Stimulated activated CD8-positive, alpha-beta memory T cell treated with anti-CD3 and anti-CD28 coated beads, Interleukin-2, amount 100 ng/mL, for 48 hours (primary cell): Measurements from ENCODE around the gene UBE3D.

Experiments
- DNase-seq, 2 donors: peaks; one replicate each; pipeline ENCODE4 v3.0.0-alpha.2; 2020; ENCODE audit warnings: low read depth in 2 of 2

UBE3D gene, protein sequence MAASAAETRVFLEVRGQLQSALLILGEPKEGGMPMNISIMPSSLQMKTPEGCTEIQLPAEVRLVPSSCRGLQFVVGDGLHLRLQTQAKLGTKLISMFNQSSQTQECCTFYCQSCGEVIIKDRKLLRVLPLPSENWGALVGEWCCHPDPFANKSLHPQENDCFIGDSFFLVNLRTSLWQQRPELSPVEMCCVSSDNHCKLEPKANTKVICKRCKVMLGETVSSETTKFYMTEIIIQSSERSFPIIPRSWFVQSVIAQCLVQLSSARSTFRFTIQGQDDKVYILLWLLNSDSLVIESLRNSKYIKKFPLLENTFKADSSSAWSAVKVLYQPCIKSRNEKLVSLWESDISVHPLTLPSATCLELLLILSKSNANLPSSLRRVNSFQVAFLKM

DNA sequence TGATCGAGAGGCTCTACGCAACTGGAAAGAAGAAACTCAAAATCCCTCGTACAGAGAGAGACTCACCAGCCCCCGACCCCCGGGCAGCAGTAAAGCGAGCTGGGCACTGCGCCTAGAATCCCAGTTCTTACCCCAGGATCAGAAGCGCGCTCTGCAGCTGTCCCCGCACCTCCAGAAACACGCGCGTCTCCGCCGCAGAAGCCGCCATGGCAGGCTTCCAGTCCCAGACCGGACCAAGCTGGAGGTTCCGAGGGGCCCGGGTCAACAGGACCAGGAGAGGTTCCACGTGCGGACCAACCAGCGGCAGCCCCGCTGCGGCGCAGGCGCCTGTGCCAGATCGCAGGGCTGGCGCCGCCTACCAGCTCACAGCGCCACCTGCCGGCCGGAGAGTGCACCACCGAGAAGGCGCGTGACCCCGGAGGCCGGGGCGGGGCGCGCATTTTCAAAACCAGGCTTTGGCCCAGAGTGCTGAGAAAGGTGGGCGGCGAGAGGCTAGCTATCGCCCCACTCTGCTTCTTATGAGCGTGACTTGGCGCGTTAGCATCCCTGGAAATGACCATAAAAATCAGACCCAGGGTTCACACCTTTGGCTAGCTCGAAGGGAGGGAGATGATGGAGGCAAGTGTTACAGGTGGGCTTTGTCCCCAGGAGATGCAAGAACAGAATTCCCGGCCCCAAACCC, at the start of gene UBE3D:
Gene UBE3D, minus strand, starts transcription at position 331 of the 682 bp plus-strand sequence. Its CDS starts 123 bp downstream, at position 208.
- DNase-seq: peak; percentile 90 to 92

DNA sequence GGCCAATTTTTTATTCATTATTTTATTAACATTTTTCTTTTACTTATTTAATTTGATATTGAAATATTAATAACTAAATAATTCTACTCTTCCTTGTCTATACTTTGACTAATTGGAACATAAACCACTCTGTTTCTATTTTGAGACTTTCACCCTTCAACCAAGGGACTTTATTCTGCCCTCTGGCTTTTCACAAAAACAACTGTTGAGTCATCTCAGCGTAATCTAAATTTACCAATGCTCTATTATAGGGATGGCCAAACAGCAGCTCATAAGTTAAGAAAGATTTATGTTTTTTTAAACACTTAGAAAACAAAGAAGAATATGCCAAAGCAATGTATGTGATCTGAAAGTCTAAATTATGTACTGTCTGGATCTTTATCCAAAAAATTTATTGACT, 48.5 kb upstream of the UBE3D start:
- DNase-seq: no peak

DNA sequence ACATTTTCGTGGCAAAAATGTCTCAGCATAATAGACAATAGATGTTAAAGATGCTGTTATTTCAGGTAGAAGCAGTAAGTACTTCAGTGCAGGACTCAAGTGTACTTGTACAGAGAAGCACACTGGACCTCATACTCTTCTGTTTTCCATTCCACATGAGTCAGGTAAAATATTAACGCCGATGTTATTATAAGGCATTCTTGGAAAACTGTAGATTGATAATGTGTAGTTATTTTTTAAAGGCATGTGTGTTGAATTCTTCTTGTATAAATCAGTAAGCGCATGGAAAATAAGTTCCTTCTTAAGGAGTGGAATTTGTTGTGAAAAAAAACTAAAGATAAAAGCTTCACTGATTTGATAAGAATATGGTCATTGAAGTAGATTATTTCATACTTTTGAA, 47.6 kb upstream of the UBE3D start:
- DNase-seq: no peak

DNA sequence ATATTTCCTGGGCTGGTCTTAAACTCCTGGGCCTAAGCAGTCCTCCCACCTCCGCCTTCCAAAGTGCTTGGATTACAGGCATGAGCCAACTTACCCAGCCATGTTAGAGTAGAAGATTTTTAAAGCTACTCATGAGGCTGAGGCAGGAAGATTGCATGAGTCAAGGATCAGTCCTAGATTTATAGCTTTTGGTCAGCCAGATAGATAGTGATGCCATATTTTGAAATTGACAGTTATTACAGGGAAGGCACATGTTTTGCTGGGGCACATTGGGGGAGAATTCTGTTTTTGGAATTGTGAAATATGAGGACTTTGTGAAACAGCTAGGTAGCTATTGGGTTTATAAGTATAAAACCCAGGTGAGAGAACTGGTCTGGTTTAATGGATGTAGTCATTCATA, 42.7 kb upstream of the UBE3D start:
- no peak for DNase-seq

DNA sequence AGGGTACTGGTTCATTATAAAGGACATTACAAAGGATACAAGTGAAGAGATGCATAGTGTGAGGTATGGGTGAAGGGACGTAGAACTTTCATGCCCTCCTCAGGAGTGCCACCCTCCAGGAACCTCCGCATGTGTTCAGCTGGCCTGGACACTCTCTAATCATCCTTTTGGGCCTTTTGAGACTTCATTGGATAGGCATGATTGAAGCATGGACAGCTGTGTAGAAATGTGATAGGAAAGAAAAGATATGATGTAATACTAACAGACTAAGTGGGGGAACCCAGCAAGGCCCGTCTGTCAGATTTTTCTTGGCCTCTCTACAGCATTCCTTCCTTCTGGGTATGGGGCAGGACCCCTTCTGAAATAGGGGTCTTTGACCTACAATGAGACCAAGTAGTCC, 32.9 kb upstream of the UBE3D start:
- DNase-seq: no peak

DNA sequence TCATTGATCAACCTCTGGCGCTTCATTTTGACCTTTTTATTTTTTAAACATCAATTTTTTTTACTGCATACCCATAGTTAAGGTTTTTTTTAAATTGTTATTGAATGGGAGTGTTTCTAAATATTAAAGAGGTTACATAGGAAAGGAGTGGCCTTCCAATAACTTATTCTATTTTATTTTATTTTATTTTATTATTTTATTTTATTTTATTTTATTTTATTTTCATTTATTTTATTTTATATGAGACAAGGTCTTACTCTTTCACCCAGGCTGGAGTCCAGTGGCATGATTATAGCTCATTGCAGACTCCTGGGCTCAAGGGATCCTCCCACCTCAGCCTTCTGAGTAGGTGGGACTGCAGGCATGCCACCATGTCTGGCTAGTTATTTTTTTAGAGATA, 32.0 kb upstream of the UBE3D start:
- DNase-seq: no peak

DNA sequence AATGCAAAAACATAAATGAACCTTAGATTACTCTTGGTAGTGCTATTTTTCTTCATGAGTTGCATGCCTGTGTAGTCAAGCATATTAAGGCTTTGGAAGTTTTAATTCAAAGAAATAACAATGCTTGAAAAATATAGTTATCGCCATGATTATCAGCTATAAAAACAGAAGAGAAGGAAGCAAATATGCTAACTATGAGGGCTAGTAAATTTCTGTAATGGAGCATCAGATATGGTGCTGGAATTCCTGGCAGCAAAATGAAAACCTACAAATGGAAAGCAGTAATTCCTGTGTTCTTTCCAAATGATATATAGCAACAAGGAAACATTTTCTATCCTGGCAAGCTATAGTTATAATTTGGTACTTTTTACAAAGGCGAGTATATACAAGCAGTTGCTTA, 31.6 kb upstream of the UBE3D start:
- no peak for DNase-seq

DNA sequence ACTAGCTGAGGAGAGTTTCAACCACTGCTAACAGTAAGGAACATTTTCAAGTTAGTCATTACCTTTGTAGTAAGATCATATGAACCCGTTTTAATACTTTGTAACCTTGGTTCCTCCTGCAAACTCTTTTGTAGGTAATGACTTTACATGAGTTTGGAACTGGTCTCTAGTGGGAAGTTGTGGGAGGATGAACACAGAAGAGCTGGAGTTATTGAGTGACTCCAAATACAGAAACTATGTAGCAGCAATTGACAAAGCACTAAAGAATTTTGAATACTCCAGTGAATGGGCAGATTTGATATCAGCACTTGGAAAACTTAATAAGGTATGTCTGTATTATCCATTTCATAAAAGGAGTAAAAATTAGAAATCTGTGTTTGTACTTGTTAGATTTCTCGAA, 31.1 kb upstream of the UBE3D start:
- no peak for DNase-seq

DNA sequence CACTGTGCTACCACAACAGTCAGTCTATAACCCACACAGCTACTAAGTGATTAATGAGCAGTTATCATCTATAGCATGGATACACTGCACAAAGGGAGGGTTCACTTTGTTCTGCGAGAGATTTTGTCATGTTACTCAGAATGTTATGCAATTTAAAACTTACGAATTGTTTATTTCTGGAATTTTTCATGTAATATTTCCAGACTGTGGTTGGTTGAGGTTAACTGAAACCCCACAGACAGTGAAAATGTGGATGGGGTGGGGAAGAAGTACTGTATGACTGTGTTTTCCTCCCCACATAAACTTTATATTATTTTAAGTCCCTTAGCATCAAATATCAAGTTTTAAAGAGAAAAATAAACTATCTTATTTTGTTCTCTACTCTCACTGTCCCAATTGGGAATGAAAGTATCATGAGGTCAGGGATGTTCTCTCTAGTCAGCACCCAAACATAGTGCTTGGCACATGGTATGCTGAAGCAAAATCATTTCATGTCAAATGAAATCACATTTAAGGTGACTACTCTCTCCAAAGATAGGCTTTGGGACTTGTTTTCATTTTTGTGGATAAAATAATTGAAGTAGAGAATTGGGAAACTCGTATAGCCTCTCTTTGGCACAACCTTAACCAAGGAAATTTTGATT, 27.2 kb upstream of the UBE3D start:
- DNase-seq: no peak

DNA sequence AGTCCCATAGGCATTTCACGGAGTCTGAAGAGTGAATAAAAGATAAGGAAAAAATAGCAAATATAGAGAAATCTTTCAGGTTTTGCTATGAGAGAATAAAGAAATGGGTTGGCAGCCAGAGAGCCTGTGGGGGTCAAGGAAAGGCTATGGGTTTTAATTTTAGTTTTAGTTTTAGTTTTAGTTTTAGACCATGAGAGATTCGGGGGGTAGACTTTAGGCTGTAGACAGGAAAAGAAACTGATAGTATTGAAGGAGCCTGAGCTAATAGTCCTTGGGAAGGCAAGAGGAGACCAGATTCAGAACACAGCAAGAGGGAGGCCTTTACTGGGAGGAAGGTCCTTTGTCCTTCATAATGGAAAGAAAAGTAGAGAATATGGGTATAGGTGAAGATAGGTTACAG, 21.1 kb upstream of the UBE3D start:
- DNase-seq: no peak

DNA sequence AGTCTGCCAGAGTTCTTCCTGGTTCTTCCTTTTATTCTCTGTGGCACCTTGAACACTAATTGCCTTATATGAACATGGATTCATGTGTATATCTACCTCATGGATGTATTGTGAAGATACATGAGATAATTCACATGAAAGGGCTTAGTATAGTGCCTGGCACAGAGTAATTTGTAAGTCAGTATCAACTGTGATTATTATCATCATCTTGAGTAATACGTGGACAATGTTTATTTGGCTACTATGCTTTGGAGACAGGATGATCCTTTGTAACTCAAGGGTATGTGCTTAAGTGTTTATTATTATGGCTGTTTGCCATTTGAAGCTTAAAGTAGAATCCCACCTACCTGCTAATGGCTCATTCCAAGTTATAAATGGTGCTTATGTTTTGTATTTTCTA, 17.8 kb upstream of the UBE3D start:
- no peak for DNase-seq

DNA sequence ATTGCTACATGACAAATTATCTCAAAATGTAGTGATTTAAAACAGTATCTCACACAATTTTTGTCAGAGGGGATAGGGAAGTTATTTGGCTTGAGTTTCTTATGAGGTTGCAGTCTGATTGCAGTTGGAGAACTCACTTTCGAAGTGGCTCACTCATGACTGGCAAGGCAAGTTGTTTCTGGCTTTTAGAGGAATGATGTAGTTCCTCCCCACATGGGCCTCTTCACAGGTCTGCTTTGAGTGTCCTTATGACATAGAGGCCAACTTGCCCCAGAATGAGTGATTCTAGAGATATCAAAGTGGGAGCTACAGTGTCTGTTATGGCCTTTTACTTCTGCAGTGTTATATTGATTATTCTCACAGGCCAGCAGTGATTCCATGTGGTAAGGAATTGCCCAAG, 8.0 kb upstream of the UBE3D start:
- no peak for DNase-seq

DNA sequence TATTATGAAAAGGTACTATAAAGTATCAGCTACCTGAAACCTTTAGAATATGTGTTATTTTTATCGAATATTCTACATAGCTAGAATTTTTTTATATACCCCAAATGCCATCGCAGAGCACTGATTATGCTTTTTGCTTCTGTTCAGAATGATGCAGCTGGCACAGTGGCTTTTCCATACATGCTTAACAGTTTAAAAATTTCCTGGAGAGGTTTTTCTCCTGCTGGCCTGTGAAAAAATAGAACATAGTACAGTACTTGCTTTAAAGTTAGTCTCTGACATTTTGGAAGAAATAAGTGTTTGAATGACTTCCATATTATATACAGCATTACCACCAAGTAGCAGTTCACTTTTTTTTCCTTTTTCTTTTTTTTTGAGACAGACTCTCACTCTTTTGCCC, 7.1 kb upstream of the UBE3D start:
- DNase-seq: no peak

DNA sequence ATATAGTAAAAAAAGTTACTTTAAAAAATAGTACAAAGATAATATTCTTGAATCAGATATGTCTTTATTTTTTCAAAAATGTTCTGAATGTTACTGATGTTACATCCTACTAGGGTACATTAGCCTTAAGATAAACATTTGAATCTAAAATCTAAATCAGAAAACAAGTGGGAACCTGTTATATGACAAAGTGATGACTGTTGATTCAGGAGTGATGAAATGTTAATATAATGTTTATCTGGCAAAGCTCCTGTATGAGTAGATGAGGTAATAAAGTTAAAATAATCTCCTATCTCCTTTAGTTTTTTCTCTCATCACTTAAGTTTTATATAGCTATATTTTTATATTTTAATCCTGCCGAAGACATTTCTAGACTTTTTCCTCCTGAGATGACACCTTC, 6.1 kb upstream of the UBE3D start:
- DNase-seq: no peak

DNA sequence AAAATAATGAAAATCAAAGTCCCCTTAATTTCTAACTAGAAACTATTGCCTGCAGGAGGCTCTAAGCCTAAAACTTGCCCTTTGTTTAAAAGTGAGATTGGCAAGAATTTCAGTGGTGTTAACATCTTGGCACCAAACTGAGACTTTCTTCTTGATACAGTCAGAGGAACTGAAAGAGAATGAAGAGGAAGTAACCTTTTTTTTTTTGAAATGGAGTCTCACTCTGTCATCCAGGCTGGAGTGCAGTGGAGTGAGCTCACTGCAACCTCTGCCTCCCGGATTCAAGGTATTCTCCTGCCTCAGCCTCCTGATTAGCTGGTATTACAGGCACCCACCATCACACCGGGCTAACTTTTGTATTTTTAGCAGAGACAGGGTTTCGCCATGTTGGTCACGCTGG, 5.4 kb upstream of the UBE3D start:
- DNase-seq: no peak

DNA sequence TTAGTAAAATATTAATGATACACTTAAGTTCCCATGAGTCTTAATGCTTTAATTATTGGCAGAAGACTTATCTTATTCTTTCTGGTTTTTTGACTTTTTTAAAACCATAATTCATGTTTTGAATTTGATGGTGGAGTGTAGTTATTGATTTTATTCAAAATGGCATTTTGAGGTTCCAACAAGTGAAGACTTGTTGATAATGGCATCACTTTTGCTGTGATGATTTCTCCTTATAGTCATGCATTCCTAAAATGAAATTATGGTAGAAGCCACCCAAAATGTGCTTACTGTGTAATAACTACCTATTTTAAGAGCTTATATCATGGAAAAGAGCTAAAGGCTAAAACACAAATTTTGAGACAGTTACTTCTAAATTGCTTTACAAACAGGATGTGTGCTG, 4.0 kb upstream of the UBE3D start:
- no peak for DNase-seq

DNA sequence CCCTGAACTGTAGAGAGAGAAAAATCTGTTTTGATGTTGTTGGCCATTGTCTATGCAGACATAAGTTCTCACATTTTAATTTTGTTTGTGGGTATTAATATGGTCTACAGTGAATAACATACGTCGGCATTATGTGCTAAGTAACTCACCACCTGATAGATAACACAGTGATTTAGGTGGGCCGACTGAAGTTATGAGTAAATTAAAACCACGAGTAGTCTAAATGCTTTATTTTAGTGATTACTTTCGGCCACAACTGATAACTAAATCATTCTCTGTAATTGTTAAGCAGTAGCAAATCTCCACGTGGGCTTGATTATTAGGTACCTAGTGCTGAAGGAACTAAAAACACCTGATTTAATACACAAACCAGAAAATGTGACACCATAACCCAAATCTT, 3.0 kb upstream of the UBE3D start:
- DNase-seq: no peak

DNA sequence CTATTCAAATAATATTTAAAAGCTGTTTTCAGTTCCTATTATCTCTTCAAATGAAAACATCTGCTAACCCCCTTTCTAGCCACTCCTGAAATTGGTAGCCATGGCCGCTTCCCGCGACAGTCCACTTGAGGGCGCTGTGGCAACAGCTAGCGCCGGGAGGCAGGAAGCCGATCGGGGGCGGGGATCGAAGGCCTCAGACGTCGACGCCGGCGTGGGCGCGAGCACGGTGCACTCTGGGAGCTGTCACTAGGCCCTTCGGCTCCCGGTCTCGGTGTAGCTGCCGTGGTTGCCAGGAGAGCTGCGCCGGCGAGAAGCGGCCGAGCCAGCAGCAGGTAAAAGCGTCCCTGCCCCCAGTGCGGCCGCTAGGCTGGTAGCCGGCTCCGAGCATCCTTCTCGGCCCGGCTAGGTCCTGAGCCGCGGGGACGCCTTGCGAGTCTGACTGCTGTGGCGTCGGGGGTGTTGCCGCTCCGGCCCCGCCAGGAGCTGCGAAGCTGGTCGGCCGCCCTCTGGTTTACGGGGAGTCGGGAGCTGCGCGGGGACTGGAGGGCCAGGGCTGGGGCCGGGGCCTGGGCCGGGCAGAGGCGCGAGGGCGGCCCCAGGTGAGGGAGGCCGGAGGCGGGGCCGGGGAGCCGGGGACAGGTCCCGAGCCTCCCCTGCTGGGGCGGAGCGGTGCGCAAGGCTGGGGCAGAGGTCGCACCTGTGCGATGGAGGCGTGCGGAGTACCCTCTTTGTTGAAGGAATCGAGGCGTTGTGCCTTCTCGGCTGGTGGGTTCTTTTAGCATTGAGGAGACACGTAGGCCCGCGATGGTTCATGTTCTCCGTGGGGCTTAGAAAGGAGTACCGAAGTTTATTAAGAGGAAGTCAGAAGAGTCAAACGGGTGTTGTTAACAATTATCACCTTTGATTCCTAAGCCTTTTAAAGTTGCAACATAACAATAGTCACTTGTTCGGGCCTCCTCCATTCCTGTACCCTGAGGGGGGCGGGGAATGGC, 2.1 kb upstream of the UBE3D start, which contains the start of gene DOP1A:
Gene DOP1A, plus strand, starts transcription at position 224 of the 992 bp plus-strand sequence. CDS start 29,307 bp downstream, outside the sequence.
- DNase-seq: peak; percentile 95 to 96

DNA sequence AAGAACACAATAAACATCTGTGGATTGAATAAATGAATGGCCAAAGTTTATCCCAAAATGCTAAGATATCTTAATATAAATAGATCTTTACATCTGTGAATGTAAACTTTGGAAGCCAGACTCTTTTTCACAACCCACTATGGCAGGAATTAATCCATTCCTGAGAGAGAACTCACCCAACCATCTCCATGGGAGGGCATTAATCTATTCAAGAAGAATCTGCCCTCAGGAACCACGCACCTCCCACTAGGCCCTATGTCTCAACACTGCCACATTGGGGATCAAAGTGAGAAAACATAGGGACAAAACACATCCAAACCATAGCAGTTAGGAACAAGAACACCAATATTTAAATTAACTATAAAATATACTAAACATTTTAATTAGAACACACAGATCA, 3.4 kb downstream of the UBE3D start:
- DNase-seq: no peak

DNA sequence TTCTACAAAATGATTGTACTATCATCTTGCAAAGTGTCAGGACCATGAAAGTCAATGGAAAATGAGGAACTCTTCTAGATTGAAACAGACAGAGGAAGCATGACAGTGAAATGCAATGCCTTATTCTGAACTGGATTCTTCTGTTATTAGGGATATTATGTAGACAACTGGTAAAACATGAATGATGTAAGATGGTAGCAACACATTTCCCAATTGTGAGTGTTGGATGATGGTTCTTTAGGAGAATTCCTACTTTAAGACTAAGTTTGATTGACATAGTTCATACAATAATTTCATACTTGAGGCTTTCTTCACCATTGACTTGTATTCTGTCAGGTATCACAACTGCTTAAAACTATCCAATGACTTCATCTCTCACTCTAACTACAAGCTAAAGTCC, 4.5 kb downstream of the UBE3D start:
- no peak for DNase-seq

DNA sequence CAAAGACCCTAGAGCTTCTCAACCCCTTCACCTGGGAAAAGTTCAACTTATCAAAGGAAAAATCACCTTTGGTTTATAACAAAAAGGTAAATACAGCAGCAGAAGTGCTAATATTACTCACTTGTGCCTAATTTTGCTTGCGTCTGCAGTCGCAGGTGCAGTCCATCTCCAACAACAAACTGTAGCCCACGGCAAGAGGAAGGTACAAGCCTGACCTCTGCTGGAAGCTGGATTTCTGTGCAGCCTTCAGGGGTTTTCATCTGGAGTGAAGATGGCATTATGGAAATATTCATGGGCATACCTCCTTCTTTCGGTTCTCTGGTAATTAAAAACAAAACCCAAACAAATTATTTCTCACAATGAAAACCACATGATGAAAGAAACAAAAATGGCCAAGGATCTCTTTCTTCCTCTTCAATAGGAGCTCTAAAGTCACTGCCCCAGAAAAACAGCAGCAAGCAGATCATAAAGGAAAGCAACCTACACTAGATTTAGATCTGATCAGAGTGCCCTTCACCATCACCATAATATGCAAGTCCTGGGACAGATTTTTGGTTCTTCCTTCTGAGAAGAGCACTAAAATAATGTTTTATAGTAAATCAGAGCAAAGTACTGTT, 7.8 kb downstream of the UBE3D start:
- DNase-seq: no peak
